GM20000 (cell line): ENCODE measurements around the gene SLC5A3.

Source experiments
- DNase-seq: peaks from one replicate; pipeline ENCODE4 v3.0.0; 2012; ENCODE audit warnings: low spot score
- CTCF ChIP-seq: IDR thresholded peaks from 2 replicates; pipeline ENCODE4 v1.5.1; 2012; ENCODE audit warnings: mild to moderate bottlenecking, control low read depth; ENCODE audit errors: extremely low read depth, missing control alignments

The SLC5A3 gene

GRCh38 chr21:34034369-34035014 lies 38.9 kb upstream of the SLC5A3 start:
- DNase-seq = no peak
- no peak for TF ChIP-seq CTCF

GRCh38 chr21:34035619-34036354 lies 37.6 kb upstream of the SLC5A3 start:
- no peak for DNase-seq
- no peak for TF ChIP-seq CTCF

GRCh38 chr21:34037009-34037795 lies 36.2 kb upstream of the SLC5A3 start:
- no peak for DNase-seq
- no peak for TF ChIP-seq CTCF

- no peak for TF ChIP-seq CTCF
Measured at GRCh38 chr21:34039678-34040382, 33.5 kb upstream of the SLC5A3 start.

GRCh38 chr21:34042735-34043134 lies 30.6 kb upstream of the SLC5A3 start:
- no peak for TF ChIP-seq CTCF
- DNase-seq = no peak

More at GRCh38 chr21:34039678-34040382, 33.5 kb upstream of the SLC5A3 start:
- no peak for DNase-seq

GRCh38 chr21:34043333-34043732 lies 30.0 kb upstream of the SLC5A3 start:
- no peak for TF ChIP-seq CTCF
- DNase-seq = no peak
